H1 (cell line): ENCODE measurements around the gene PECR. TPM values are rescaled to one million over a fixed set of nuclear protein-coding genes. Genes with fewer than 3 reads are reported as not detected.

ENCODE experiments used
- CBX5 ChIP-seq: fragments of 300-800, 300-1000 bp; sonication (generic); IDR thresholded peaks from 2 replicates; pipeline ENCODE4 v1.7.1; 2016; ENCODE audit warnings: antibody characterized with exemption, low read length, low read depth
- polyA plus RNA-seq, 7 experiments: library from polyadenylated mRNA; depleted of rRNA in 3 of 7; stranded (reverse) in 5 of 7; unstranded in 2 of 7; fragments of >200 nt in 5 of 7; fragments of 200-250 nt in 2 of 7; gene quantifications; 1 replicate in 5 of 7; 2 replicates in 1 of 7; 4 replicates in 1 of 7; pipeline versions ENCODE4 v1.2.1 to v1.2.3, GENCODE V29; 2011 to 2013; ENCODE audit warnings: missing spikeins in 2 of 7, mixed read lengths in 2 of 7
- total RNA-seq: library from RNA; stranded (reverse); fragmentation: NEBNext Ultra II Directional; extraction: Animal tissue kit (Norgen Biotek cat#: 25700); gene quantifications from 2 replicates; pipeline ENCODE4 v1.2.1, GENCODE V29; 2021
- TF ChIP-seq, protein P1 (sequence below): IDR thresholded peaks from 2 replicates; pipeline ENCODE4 v1.6.1; 2012; ENCODE audit warnings: low read length, inconsistent platforms
- TF ChIP-seq, protein P2 (sequence below): IDR thresholded peaks from 2 replicates; pipeline ENCODE4 v1.6.1; 2012; ENCODE audit warnings: inconsistent platforms

PECR gene
- total and polyA plus RNA-seq, 2 of the 8 experiments (the other 6 are each of a cell fraction or from before 2014, with no cell fraction given): 15.9 to 19.2 TPM

DNA sequence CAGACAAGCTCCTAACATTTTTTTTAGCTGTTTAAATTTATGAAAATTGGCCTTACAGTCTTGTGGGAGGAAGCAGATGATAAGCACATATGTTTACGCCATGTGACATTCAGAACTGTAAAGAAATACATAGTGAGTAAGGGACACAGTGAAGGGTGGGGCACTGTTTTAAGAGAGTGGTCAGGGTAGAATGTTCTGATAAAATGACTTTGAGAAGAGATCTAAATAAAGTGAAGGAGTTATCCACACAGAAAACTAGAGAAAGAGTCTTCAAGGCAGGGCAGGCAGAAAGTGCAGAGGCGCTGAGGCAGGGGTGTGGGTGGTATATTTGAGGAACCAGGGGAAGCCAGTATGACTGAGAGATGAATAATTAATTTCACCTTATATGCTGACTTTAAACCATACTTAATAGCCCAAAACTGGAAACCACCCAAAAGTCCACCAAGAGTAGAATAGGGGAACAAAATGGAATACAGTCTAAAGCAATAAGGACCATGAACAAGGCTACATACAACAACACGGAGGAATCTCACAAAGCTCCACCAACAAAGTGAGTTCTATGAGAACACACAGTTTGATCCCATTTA lies 76.8 kb downstream of the PECR start (continued):
- TF ChIP-seq, protein P1, sequence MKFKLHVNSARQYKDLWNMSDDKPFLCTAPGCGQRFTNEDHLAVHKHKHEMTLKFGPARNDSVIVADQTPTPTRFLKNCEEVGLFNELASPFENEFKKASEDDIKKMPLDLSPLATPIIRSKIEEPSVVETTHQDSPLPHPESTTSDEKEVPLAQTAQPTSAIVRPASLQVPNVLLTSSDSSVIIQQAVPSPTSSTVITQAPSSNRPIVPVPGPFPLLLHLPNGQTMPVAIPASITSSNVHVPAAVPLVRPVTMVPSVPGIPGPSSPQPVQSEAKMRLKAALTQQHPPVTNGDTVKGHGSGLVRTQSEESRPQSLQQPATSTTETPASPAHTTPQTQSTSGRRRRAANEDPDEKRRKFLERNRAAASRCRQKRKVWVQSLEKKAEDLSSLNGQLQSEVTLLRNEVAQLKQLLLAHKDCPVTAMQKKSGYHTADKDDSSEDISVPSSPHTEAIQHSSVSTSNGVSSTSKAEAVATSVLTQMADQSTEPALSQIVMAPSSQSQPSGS: no peak
- TF ChIP-seq CBX5: no peak
- TF ChIP-seq, protein P2, sequence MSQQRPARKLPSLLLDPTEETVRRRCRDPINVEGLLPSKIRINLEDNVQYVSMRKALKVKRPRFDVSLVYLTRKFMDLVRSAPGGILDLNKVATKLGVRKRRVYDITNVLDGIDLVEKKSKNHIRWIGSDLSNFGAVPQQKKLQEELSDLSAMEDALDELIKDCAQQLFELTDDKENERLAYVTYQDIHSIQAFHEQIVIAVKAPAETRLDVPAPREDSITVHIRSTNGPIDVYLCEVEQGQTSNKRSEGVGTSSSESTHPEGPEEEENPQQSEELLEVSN: no peak
